Measurements from ENCODE around the gene TGIF2. TPM values are rescaled to one million over a fixed set of nuclear protein-coding genes. Genes with fewer than 3 reads are reported as not detected.

The TGIF2 gene
- total and polyA plus RNA-seq, 2 of the 13 experiments (the other 11 are each of a cell fraction or from before 2014, with no cell fraction given): 41.3 to 53.9 TPM

DNA sequence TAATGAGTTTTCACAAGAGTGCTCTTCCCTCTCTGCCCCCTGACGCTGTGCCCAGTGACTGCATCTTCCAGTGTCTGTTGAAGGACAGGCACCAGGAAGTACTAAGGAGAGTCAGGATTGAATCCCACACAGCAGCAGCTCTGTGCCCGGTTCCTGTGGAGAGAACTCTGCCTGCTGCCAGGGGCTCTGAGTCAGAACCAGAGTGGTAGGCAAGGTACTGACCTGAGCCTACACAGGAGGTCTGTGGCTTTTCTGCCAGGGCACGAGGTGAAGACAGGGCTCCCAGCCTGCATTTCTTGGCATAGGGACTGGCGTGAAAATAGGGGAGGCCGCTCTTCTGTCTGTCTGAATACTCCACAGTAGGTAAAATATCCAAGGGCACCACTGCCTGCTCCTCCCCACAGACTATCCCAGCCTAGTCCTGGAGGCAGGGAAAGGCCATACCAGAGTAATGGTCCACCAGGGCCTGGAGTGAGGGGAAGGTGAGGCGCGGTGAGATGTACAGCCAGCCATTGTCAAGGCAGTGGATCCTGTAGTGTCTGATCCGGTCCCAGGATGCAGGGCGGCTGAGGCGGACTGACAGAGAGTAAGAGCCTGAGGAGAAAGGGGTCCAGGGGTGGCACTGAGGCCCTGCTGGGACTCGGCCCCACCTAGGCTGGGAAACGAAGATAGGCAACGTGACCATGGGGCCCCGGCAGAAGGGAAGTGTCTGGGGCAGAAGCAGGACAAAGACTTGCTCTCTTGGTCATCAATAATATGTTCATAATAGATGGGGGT lies 41.6 kb downstream of the TGIF2 start:
- H3K9me3 ChIP-seq (ENCODE audit: low read length): no peaks in the 10 kb centered on the region
- H3K27me3 ChIP-seq (ENCODE audit: control insufficient read depth in 1 of 2, insufficient read depth in 2 of 2, low read length in 2 of 2): no peaks in the 10 kb centered on the region
- H3K79me2 ChIP-seq (ENCODE audit: insufficient read depth, low read length): no peaks in the 10 kb centered on the region
- BruUV-seq (replicated peaks): no TSS peak
- no peak overlapping the region for H3K27ac ChIP-seq (ENCODE audit: extremely low read length, insufficient read depth, low read length)
- peak; percentile 13 for ATAC-seq
- no peaks in the 10 kb centered on the region for H3K4me1 ChIP-seq (ENCODE audit: insufficient read depth, low read length)
- POLR2A ChIA-PET: interaction anchor here (1.0 to 1.7 kb wide), 4 partner anchors 9 to 33 kb away, joined by 3 to 9 read pairs (median 6); partner anchors contain the start of gene RAB5IF
- FAIRE-seq: no peak
- 99% methylated on average over 14 of the region's 14 CpGs for WGBS (ENCODE audit: low lambda C conversion rate)
- H3K36me3 ChIP-seq (replicated peaks in 1 of 2; ENCODE audit: control insufficient read depth in 1 of 2, insufficient read depth in 2 of 2, low read length in 2 of 2): peaks cover 16 to 43% of the 10 kb centered on the region in 2 experiments
- H3K4me3 ChIP-seq (replicated peaks in 1 of 3; ENCODE audit: insufficient read depth in 1 of 3, low read depth in 2 of 3, low read length in 3 of 3): no peak overlapping the region
- H3K9ac ChIP-seq (ENCODE audit: insufficient read depth, low read depth, low read length): no peak overlapping the region
- CTCF ChIA-PET (ENCODE audit: low intra/inter-chr PET ratio, low total read pairs): no interaction called here
- intact Hi-C loops (cut with micrococcal nuclease; ENCODE audit: unreplicated experiment) (no loop called here), in situ Hi-C loops (cut with HindIII; ENCODE audit: extremely low pct_ligation_motif_present, low pct_unique_long_range_greater_than_20kb) (loop anchor here (5.0 kb wide), 1 partner anchor 137 kb away; no protein-coding TSS in a partner anchor)
- H3K4me2 ChIP-seq (ENCODE audit: low read depth, low read length): no peak overlapping the region
- no peak overlapping the region for H2AFZ ChIP-seq (ENCODE audit: low read length)
- no peak for DNase-seq (ENCODE audit: low spot score)
- H4K20me1 ChIP-seq (ENCODE audit: insufficient read depth, low read length): 0 out of 2 replicates have a peak, but pooled peaks cover 2% of the 10 kb centered on the region
- no peak for TF ChIP-seq CEBPZ (IDR thresholded peaks at IDR 0.05; ENCODE audit: low read length)
- no peak for TF ChIP-seq HIVEP1 (CRISPR knock-in tag; IDR thresholded peaks at IDR 0.05)
- TF ChIP-seq ZNF788 (CRISPR knock-in tag; IDR thresholded peaks at IDR 0.05; ENCODE audit: borderline replicate concordance): no peak
- no peak for TF ChIP-seq ZNF292 (CRISPR knock-in tag; IDR thresholded peaks at IDR 0.05; ENCODE audit: borderline replicate concordance, low read depth)
- TF ChIP-seq ZSCAN30 (CRISPR knock-in tag; IDR thresholded peaks at IDR 0.05): no peak
- peak in 1 of 2 experiments; percentile 2; a peak in 1 of 4 replicates for TF ChIP-seq POLR2A (IDR thresholded peaks at IDR 0.05; ENCODE audit: insufficient read depth in 1 of 2, low read depth in 2 of 2, low read length in 2 of 2)
- TF ChIP-seq ZNF768 (CRISPR knock-in tag; IDR thresholded peaks at IDR 0.05): peak; percentile 20; the same call in 1 of the 2 replicates
- no peak for TF ChIP-seq NCOA5 (CRISPR knock-in tag; IDR thresholded peaks at IDR 0.05)
- TF ChIP-seq RBM22 (optimal IDR thresholded peaks at IDR 0.05; ENCODE audit: low read length): peak; percentile 36
- no peak for TF ChIP-seq FOXK1 (CRISPR knock-in tag; IDR thresholded peaks at IDR 0.05; ENCODE audit: borderline replicate concordance, low read depth)
- TF ChIP-seq, protein P1, sequence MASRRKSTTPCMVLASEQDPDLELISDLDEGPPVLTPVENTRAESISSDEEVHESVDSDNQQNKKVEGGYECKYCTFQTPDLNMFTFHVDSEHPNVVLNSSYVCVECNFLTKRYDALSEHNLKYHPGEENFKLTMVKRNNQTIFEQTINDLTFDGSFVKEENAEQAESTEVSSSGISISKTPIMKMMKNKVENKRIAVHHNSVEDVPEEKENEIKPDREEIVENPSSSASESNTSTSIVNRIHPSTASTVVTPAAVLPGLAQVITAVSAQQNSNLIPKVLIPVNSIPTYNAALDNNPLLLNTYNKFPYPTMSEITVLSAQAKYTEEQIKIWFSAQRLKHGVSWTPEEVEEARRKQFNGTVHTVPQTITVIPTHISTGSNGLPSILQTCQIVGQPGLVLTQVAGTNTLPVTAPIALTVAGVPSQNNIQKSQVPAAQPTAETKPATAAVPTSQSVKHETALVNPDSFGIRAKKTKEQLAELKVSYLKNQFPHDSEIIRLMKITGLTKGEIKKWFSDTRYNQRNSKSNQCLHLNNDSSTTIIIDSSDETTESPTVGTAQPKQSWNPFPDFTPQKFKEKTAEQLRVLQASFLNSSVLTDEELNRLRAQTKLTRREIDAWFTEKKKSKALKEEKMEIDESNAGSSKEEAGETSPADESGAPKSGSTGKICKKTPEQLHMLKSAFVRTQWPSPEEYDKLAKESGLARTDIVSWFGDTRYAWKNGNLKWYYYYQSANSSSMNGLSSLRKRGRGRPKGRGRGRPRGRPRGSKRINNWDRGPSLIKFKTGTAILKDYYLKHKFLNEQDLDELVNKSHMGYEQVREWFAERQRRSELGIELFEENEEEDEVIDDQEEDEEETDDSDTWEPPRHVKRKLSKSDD (CRISPR knock-in tag; IDR thresholded peaks at IDR 0.05; ENCODE audit: low read depth): 0 out of 2 replicates have a peak, but pooled peaks have one; percentile 24
- peak; percentile 64 for TF ChIP-seq AGO2 (optimal IDR thresholded peaks at IDR 0.05; ENCODE audit: low read depth, low read length)
- TF ChIP-seq CCDC6 (CRISPR knock-in tag; IDR thresholded peaks at IDR 0.05): no peak
- peak; percentile 31; the same call in 1 of the 2 replicates for TF ChIP-seq ETV5 (CRISPR knock-in tag; IDR thresholded peaks at IDR 0.05; ENCODE audit: borderline replicate concordance)
- no peak for TF ChIP-seq ZNF780A (CRISPR knock-in tag; IDR thresholded peaks at IDR 0.05)
- TF ChIP-seq POLR2G (IDR thresholded peaks at IDR 0.05; ENCODE audit: low read depth, low read length): peak; percentile 53; the same call in 1 of the 2 replicates
